HG03439 (cell line): ENCODE measurements around the gene PTGR1.
"Not testable (repeated sequence)": the region's sequence is repeated elsewhere in the genome, so short reads cannot be mapped to it uniquely, and the experiment has no call there.

Experiments used
- ATAC-seq: cut with Tn5 transposase; IDR thresholded peaks from one replicate; pipeline ENCODE4 v1.9.1; 2021; ENCODE audit warnings: mild to moderate bottlenecking, moderate library complexity; ENCODE audit not compliant: unreplicated experiment

PTGR1 gene

DNA sequence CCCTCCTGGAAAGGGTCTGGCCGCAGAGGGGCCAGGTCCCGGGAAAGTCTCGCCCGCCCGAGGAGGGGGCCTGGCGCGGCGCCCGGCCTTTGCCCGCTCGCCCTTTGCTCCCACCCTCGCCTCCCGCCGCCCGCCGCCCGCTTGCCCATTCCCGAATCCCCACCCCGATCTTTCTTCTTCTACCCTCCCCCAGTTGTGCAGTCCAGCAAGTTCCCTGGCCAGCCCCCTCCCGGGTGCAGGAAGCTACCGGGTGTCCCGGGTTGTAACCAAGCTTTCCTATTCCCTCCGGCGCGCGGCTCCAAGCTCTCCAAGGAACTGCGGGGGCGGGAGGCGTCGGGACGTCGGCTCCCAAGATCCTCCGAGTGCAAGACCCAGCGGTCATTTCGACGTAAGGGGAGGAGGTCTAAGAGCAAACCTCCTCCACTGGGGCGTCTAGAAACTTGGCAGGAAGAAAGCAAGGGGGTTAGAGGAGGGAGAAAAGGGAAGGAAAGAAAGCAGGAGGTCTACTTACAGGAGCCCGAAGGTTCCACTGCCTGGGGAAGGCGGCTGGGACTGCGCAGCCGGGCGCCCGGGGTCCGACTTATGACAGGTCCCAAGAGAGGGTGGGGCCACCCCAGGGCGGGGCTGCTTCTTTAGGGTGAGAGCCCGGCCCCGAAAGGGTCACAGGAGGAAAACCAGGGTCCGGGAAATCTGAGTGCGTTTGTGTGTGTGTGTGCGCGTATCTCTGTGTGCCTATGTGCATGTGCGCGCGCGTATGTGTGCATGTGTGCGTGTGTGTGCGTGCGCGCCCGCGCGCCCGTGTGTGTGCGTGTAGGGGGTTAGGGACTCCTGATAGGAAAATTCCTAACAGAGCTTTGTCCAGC lies at the start of gene PTGR1:
Gene PTGR1, minus strand, starts transcription at position 556 of the 863 bp plus-strand sequence. CDS start 2,225 bp downstream, outside the sequence.
- ATAC-seq: no peak

DNA sequence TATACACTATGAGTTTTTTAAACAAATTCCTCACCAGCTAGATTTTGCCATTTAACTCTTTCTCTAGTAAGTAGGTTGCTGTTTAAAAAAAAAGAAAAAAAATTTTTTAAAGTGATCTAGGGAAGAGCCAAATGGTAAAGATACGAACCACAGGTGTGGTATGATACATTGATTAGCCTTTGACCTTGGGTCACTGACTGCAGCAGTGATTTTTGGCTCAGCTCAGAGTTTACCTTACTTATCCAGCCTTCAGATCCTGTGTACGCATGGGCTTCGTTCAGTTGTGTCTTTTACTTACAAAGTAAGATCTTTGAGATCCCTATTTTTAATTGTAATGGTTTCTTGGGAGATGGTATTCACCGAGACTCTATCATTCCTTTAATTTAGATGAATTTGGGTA lies 49.6 kb upstream of the PTGR1 start:
- ATAC-seq: no peak

DNA sequence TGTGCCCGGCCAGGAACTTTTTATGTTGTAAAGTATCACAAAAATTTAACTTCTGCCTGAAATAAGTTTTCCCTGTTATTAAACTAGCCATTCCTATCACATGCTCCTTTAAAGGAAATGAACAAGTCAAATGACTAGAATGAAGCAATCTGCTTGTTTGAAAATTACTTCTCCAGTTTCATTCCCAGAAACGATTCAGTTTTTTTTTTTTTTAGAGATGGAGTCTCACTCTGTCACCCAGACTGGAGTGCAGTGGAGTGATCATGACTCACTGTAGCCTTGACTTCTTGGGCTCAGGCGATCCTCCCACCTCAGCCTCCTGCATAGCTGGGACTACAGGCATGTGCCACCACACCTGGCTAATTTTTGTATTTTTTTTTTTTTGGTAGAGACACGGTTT lies 48.6 kb upstream of the PTGR1 start:
- ATAC-seq: no peak

DNA sequence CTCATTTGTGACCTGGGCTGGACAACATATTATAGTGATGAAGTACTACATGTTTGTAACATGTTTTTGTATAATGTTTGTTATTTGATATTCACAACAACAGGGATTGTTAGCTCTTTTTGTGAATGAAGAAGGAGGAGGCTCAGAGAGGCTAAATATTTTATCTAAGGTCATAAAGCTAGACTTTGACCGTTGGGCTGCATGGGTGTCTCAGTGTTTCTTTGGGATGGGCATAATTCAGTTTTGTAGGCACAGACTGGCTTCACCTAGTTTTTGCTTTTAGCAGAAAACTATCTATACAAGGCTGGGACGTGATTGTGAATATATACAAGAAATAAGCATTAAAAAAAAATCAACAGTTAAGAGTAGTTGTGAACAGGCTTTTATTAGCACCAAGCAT lies 47.0 kb upstream of the PTGR1 start:
- no peak for ATAC-seq

DNA sequence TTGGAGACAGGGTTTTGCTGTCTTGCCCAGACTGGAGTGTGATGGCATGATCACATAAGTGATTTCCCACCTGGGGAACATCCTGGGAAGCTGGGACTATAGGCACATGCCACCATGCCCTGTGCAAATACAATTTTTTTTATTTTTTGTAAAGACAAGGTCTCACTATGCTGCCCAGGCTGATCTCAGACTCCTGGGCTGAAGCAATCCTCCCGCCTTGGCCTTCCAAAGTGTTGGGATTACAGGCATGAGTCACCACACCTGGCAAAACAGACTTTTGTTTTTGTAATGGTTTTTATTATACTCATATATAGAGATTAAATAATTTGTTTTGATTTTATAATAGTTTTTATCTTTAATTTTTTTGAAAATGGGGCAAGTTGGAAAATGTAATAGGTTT lies 46.4 kb upstream of the PTGR1 start:
- no peak for ATAC-seq

DNA sequence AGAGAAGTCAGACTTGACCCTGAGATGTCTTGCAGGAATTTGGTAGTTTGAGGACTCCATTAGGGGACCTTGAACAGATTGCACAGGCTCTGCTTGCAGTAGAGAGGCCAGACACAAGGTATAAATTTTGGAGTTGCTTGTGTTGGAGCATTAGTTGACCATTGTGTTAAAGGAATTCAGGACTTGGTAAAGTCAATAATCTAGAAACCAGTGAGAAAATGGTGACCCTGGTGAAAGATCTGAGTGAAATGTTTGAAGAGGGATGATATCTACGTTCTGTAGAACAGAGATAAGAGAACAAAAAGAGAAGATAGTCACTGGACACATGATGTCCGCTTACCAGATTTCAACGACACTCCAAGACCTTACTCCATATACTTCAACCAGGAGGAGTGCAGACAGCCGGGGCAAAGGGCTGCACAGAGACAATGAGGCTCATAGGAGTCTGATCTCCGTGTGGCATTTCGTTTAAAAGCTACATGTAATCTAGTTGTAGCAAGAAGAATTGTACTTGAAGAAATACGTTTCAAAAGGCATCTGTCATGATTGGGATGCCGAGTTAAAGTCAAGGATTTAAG lies 44.8 kb upstream of the PTGR1 start:
- ATAC-seq: no peak

DNA sequence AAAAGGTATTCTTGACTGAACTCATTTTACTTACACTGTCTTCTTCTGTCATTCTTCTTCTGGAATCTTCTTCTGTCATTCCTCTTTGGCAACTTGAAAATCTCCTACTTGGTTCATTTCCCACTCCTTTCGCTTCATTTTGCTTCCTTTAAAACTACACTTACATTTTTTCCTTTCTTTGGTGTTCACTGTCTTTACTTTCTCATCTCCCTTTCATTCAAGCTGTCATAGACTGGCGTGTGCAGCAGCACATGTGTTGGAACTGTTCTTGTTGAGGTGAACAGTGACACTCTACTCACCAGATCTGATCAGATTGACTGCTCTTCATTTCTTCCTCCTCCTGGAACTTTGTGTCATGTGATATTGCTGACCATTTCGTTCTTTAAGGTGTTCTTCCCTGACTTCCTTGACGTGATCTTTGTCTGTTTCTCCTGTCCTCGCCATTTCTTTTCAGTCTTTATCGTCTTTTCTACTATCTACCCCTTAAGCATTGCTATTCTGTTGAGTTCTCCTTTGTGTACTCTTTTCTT lies 38.0 kb upstream of the PTGR1 start:
- ATAC-seq: no peak

DNA sequence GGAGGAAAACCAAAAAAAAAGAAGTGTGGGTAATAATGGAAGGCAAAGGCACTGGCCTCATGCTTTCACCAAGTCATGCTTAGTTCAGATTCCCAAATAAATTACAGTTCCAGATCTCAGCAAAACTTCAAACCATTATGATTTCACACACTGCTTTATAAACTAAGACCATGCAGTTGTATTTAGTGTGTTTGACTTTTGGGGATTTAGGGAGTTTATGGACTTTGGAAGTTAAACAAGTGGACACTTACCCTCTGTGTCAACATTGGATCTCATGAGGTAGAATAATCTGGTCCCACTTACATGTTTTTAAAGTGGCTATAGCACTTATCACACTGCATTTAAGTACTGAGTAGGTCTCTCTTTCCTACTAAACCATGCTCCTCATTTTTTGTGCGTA lies 35.4 kb upstream of the PTGR1 start:
- ATAC-seq: no peak

DNA sequence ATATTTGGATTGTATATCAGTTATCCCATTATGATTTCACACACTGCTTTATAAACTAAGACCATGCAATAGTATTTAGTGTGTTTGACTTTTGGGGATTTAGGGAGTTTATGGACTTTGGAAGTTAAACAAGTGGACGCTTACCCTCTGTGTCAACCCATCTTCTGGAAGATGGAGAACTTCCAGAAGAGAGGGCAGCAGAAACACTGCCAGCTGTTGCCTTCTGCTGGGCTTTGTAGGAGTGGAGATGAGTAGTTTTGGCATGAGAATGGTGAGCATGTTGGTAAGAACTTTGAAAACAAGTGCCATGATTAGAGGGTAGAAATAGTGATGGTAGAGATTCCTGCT lies 33.9 kb upstream of the PTGR1 start:
- ATAC-seq: no peak

DNA sequence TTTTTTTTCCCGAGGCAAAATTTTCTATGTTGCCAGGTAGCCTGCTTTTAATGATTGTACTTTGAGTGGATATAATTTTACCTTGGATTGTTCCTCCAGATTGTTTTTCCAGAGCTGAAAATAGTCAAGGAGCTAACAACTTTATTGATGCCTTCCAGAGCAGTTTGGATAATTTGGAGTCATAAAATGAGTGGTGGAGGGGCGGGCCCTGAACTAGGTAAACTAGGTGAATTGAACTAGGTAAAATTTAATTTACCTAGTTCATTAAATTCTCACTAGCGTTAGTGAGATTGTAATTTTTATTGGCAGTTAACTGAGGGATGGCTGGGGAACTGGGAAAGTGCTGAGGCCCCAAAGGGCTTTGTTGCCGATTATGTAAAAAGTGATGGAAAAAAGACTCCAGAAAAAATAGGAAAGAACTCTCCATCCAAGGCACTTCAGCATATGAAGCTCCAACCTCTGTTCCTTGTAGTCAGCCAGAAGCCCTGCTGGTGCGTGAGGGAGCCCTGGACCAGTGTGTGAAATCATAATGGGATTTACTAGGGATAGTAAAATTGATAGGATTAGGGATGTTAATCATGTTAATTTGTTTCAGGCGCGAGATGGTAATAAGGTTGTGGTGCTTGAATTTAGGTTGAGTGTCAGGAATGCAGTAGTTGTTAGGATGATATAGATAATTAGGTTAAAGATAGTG lies 33.4 kb upstream of the PTGR1 start:
- no peak for ATAC-seq

DNA sequence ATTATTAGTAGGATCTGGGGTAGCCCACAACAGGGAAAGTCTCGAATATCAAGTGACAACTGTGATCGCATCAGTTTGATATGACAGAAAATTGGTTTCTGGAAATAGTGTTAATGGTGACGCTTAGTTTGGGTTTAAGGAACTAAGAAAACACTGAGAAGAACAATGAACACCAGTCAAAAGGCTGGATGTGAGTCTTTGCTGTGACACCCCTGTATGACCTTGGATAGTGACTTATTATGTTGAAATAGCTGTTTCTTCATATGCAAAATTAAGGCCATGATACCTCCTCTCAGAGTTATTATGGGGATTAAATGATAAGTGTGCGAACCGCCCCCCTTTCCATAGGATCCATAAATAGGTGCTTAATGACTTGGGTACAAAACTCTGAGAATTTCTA lies 32.6 kb upstream of the PTGR1 start:
- ATAC-seq: no peak

DNA sequence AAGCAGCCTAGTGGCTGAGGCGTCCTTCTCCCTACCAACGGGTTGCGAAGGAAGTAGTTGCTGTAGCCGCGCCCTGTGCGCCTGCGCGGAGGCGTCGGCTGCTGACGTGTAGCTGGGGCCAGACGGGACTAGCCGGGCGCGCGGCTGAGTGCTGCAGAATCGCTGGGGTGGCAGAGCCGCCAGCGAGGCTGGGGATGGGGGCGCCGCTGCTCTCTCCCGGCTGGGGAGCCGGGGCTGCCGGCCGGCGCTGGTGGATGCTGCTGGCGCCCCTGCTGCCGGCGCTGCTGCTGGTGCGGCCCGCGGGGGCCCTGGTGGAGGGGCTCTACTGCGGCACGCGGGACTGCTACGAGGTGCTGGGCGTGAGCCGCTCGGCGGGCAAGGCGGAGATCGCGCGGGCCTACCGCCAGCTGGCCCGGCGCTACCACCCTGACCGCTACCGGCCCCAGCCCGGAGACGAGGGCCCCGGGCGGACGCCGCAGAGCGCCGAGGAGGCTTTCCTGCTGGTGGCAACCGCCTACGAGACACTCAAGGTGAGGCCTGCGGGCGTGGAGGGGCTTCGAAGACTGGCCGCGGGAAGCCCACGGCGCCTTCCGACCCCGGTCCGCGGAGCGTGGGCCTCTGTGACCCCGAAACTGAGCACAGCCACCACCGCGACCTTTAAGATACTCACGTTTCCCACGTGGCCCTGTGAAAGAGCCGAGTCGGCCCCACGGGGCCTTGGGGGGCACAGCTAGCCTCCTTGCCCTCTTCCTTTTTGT lies 31.9 kb upstream of the PTGR1 start, which contains the start of gene DNAJC25:
Gene DNAJC25, plus strand, starts transcription at position 121 of the 758 bp plus-strand sequence. Its CDS starts 74 bp downstream, at position 195.
- peak; percentile 99 for ATAC-seq

DNA sequence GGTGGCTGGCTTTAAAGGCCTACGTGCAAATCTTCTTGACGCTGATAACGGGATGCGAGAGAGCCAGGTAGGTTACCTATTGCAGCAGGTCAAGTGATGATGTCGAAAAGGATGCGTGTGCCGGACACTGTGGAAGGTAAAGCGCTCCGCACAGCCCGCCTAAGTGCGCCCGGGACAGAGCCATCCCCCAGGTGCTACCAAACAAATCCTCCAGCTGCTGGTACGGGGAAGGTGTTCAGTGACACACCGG lies 31.4 kb upstream of the PTGR1 start:
- ATAC-seq: no peak

DNA sequence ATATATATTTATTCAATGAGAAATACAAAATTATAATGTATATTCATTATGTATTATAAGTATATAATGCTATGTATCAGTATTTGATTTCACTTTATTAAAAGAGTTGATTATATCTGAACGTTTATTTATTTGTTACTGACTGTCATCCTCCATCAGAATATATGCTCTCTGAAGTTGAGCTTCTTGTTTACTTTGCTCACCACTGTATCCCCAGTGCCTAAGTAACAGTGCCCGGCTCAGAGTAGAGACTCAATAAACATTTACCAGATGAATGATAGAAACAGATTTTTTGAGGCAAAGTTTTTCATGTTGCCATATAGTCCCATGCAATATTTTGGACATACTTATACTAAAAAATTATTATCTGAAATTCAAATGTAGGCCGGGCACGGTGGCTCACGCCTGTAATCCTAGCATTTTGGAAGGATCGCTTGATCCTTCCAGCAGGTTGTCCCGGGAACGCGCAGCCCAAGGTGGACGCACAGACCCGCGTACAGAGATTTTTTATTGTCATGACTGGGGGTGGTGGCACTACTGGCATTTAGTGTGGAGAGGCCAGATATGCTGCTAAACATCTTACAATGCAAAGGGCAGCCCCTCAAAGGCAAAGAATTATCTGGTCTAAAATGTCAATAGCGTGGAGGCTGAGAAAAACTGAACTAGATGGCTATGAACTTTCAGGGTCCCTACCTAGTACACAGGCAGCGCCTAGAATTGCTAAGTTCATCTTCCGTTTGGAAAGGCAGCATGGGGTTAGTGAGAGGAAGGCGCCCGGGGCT lies 30.9 kb upstream of the PTGR1 start:
- ATAC-seq: peak; percentile 27

DNA sequence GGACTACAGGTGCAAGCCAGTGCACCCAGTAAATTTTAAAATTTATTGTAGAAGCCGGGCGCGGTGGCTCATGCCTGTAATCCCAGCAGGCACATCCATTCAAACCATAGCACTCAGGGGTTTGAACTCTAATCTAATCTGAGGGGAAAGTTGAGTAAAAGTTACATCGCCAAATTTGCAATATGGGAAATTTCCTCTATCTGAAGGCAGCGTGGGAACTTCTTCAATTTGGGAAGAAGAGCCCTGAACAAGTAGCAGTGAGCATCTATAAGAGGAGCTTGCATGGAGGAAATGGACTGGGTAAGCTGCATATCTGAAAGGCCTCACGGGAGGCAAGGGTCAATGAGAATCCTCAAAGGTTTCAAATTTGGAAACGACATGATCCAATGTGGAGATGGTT lies 29.0 kb upstream of the PTGR1 start:
- no peak for ATAC-seq

DNA sequence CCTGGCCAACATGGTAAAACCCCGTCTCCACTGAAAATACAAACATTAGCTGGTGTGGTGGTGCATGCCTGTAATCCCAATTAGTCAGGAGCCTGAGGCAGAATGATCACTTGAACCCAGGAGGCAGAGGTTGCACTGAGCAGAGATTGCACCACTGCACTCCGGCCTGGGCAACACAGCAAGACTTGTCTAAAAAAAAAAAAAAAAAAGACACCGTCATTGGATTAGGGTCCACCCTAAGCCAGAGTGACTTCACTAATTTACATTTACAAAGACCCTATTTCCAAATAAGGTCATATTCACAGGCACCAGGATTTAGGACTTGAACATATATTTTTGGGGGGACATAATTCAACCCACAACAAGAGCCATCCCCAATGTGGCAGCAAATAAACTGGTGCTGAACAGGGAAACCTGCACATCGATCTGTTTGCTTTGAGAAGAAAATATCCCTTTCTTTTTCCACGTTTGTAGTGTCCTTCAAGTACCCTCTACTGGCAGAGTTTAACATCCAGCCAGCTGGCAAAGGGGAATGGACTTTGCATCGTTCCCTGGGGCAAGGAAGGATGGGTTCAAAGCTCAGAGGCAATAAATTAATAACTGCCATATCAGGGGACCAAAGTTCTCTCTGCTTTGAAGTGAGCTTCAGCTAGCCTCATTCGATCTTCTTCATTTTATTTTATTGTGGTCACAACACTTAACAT lies 28.0 kb upstream of the PTGR1 start:
- ATAC-seq: no peak

DNA sequence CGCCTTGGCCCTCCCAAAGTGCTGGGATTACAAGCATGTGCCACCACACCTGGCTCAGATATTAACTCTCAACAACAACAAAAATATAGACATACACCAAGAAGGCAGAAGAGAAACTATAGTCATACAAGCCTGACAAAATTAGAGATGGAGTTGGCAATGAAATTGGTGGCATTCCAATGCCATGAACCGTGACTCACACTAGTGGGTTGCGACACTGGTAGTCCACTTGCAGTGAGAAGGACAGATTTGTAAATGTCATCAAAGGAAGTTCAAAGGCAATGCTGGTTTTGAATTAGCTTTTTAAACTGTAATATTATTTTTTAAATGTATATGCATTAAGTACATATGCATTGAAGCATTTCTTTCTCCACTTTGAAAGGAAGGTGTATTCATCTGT lies 23.2 kb upstream of the PTGR1 start:
- no peak for ATAC-seq

DNA sequence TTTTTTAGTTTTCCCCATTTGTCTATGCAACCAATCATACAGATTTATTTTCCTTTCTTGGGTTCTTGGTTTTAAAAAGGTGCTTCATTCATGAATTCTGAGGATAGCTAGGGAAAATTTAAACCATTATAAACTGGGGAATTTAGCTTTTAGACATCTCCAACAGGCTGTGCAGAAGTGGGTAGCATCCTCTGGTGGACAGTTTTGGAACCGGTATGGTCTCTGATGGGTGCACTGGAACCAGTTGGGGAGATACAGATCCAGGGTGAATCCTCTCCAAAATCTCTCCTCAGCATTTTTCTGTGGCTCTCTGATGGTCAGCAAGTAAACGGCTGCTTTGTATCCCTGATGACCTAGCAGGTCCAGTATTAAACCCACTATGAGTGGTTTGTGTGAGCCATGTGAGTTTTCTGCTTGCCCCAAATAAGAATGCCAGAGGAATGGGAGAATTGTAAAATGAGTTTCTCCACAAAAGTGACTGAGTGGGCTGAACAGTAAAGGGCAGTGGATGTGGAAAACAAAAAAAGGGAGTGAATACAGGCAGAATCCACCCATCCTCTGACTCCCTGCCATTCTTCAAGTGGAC lies 22.5 kb upstream of the PTGR1 start:
- no peak for ATAC-seq

DNA sequence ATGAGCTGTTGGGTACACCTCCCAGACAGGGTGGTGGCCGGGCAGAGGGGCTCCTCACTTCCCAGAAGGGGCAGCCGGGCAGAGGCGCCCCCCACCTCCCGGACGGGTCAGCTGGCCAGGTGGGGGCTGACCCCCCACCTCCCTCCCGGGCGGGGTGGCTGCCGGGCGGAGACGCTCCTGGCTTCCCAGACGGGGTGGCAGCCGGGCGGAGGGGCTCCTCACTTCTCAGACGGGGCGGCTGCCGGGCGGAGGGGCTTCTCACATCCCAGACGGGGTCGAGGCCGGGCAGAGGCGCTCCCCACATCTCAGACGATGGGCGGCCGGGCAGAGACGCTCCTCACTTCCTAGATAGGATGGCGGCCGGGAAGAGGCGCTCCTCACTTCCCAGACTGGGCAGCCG lies 17.9 kb upstream of the PTGR1 start:
- not testable (repeated sequence) for ATAC-seq

DNA sequence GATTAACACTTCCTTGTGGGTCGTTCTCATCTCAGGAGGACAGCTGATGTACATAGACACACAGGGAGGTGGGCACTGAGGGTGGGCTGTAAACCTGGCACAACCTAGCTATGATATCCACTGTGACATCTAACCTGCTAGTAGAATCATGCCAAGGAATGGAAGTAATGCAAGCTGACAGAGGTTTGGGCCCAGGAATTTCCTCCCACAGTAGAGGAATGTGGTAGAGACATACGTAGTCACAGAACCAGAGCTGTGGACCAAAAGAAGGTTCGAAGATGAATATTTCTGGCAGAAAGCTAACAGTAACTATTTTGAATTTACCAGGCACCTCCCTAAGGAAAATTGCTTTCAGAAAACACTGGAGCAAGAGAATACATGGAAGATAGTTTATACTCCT lies 16.5 kb upstream of the PTGR1 start:
- ATAC-seq: no peak
